Smooth muscle cell (in vitro differentiated cells): ENCODE measurements around the gene BTG1. TPM values are rescaled to one million over a fixed set of nuclear protein-coding genes. Genes with fewer than 3 reads are reported as not detected.

ENCODE experiments used
- DNase-seq: peaks from one replicate; lab custom pipeline; 2025; ENCODE audit not compliant: unreplicated experiment; lab: John Stamatoyannopoulos, UW
- H2AFZ ChIP-seq: fragments of 200-600 bp; sonication (generic); 2 replicates; pipeline ENCODE4 v1.6.0; 2016; ENCODE audit warnings: antibody characterized with exemption, low read depth, mild to moderate bottlenecking
- H3F3A ChIP-seq: fragments of 200-600 bp; sonication (generic); 2 replicates; pipeline ENCODE4 v1.6.0; 2017; ENCODE audit warnings: antibody characterized with exemption, low read depth
- H3K27ac ChIP-seq: fragments of 200-600 bp; sonication (generic); 2 replicates; pipeline ENCODE4 v1.5.1; 2016; ENCODE audit warnings: low read depth, mild to moderate bottlenecking
- H3K27me3 ChIP-seq: fragments of 200-600 bp; sonication (generic); 2 replicates; pipeline ENCODE4 v1.6.1; 2016; ENCODE audit warnings: low read depth, mild to moderate bottlenecking
- H3K36me3 ChIP-seq: fragments of 200-600 bp; sonication (generic); 2 replicates; pipeline ENCODE4 v1.5.1; 2016; ENCODE audit warnings: low read depth
- H3K4me1 ChIP-seq: fragments of 200-600 bp; sonication (generic); 2 replicates; pipeline ENCODE4 v1.5.1; 2016; ENCODE audit warnings: low read depth
- H3K4me2 ChIP-seq: fragments of 200-600 bp; sonication (generic); 2 replicates; pipeline ENCODE4 v1.6.0; 2016; ENCODE audit warnings: mild to moderate bottlenecking
- H3K4me3 ChIP-seq: fragments of 200-600 bp; sonication (generic); 2 replicates; pipeline ENCODE4 v1.5.1; 2016; ENCODE audit warnings: mild to moderate bottlenecking
- H3K79me2 ChIP-seq: fragments of 200-600 bp; sonication (generic); 2 replicates; pipeline ENCODE4 v1.6.0; 2016; ENCODE audit warnings: low read depth, mild to moderate bottlenecking
- H3K9ac ChIP-seq: fragments of 200-600 bp; sonication (generic); 2 replicates; pipeline ENCODE4 v1.6.0; 2016; ENCODE audit warnings: low read depth
- H3K9me3 ChIP-seq: fragments of 200-600 bp; sonication (generic); replicated peaks from 2 replicates; pipeline ENCODE4 v1.5.1; 2016; ENCODE audit warnings: low read depth
- H4K20me1 ChIP-seq: fragments of 200-600 bp; sonication (generic); 2 replicates; pipeline ENCODE4 v1.6.0; 2016; ENCODE audit warnings: low read depth
- WGBS: methylation state at CpG from one replicate; pipeline ENCODE4 v1.1.7; 2016; ENCODE audit warnings: low lambda C conversion rate; 5-methylcytosine and 5-hydroxymethylcytosine counted together
- polyA plus RNA-seq: library from polyadenylated mRNA; unstranded; fragments of >200 nt; fragmentation: Nextera tagmentation; extraction: Ambion mirVana; gene quantifications from 2 replicates; pipeline ENCODE4 v1.2.1, GENCODE V29; 2016
- total RNA-seq: library from RNA; depleted of rRNA; stranded (reverse); fragments of >200 nt; gene quantifications from 2 replicates; pipeline ENCODE4 v1.2.3, GENCODE V29; 2014
- TF ChIP-seq, protein P1 (sequence below): fragments of 200-600 bp; sonication (generic); IDR thresholded peaks from 2 replicates; pipeline ENCODE4 v1.5.1; 2017; ENCODE audit warnings: borderline replicate concordance, mild to moderate bottlenecking, antibody characterized with exemption; ENCODE audit not compliant: insufficient read depth, poor library complexity, severe bottlenecking

Gene BTG1
- total and polyA plus RNA-seq, 2 experiments from 2014 or later: 42.1 to 70.4 TPM

DNA sequence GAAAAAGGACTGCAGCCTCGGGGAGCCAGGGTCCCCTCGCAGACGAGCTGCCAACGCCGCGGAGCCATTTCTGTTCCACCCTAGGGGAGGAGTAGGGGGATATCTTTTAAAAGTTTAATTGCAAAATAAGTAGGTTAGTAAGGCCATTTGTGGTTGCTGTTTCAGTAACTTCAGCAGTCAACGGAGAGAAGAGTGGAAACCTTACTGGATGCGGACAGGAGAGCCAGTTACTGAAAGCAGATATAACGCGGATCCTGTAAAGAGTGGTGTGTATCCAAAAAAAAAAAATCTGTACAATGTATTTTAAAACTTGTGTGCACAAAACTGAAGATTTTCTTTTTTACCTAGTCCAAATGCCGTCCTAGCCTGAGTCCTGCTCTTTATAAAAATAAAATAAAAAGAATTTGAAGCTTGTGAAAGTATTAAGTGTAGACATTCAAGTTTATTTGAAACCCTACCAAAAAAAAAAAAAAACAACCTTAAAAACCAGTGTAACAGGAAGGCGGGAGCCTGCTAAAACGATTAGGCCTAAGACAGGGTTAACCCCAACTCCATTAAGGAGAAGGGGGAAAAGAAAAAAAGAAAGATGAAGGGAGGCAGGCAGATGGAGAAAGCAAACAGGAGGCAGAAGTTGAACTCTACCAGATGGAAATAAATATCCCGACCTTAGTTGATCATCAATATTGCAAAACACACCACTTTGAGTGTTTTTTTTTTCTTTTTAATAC is 1.0 kb upstream of the BTG1 start:
- Histone ChIP-seq H3K4me1 (peaks cover 35% of the 10 kb centered on the region), H3K27ac (peak overlapping the region; percentile 71), H3K79me2 (peaks cover 37% of the 10 kb centered on the region), H3F3A (peaks cover 19% of the 10 kb centered on the region), H3K9me3 (no peaks in the 10 kb centered on the region), H3K9ac (peak overlapping the region; percentile 54), H2AFZ (peak overlapping the region; percentile 92), H3K4me2 (peak overlapping the region; percentile 92), H3K27me3 (no peaks in the 10 kb centered on the region), H4K20me1 (peaks cover 37% of the 10 kb centered on the region), H3K36me3 (no peaks in the 10 kb centered on the region), H3K4me3 (peak overlapping the region; percentile 76)
- no peak for DNase-seq
- WGBS: 3% methylated on average over 14 of the region's 14 CpGs
- TF ChIP-seq, protein P1, sequence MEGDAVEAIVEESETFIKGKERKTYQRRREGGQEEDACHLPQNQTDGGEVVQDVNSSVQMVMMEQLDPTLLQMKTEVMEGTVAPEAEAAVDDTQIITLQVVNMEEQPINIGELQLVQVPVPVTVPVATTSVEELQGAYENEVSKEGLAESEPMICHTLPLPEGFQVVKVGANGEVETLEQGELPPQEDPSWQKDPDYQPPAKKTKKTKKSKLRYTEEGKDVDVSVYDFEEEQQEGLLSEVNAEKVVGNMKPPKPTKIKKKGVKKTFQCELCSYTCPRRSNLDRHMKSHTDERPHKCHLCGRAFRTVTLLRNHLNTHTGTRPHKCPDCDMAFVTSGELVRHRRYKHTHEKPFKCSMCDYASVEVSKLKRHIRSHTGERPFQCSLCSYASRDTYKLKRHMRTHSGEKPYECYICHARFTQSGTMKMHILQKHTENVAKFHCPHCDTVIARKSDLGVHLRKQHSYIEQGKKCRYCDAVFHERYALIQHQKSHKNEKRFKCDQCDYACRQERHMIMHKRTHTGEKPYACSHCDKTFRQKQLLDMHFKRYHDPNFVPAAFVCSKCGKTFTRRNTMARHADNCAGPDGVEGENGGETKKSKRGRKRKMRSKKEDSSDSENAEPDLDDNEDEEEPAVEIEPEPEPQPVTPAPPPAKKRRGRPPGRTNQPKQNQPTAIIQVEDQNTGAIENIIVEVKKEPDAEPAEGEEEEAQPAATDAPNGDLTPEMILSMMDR: no peak

DNA sequence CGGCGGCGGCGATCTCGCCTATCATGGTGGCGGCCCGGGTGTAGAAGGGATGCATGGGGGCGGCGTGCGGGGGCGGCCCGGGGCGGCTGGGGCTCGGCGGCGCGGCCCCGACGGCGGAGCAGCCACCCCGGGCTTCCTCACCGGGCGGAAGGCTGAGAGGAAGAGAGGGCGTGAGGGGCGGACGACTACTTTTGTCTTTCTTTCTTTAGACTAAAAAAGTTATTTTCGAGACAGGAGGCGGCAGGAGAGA is 240 bp downstream of the BTG1 start:
- TF ChIP-seq, protein P1: no peak
- Histone ChIP-seq H3K4me3 (peak overlapping the region; percentile 92), H3K27me3 (no peaks in the 10 kb centered on the region), H3K9me3 (no peaks in the 10 kb centered on the region), H3K4me2 (peak overlapping the region; percentile 89), H3K9ac (peak overlapping the region; percentile 96), H2AFZ (no peak overlapping the region), H3K36me3 (no peaks in the 10 kb centered on the region), H3K4me1 (peaks cover 47% of the 10 kb centered on the region), H4K20me1 (peaks cover 49% of the 10 kb centered on the region), H3K79me2 (peaks cover 50% of the 10 kb centered on the region), H3F3A (peaks cover 19% of the 10 kb centered on the region), H3K27ac (peak overlapping the region; percentile 91)
- WGBS: 0% methylated on average over 10 of the region's 28 CpGs
- peak; percentile 42 for DNase-seq

DNA sequence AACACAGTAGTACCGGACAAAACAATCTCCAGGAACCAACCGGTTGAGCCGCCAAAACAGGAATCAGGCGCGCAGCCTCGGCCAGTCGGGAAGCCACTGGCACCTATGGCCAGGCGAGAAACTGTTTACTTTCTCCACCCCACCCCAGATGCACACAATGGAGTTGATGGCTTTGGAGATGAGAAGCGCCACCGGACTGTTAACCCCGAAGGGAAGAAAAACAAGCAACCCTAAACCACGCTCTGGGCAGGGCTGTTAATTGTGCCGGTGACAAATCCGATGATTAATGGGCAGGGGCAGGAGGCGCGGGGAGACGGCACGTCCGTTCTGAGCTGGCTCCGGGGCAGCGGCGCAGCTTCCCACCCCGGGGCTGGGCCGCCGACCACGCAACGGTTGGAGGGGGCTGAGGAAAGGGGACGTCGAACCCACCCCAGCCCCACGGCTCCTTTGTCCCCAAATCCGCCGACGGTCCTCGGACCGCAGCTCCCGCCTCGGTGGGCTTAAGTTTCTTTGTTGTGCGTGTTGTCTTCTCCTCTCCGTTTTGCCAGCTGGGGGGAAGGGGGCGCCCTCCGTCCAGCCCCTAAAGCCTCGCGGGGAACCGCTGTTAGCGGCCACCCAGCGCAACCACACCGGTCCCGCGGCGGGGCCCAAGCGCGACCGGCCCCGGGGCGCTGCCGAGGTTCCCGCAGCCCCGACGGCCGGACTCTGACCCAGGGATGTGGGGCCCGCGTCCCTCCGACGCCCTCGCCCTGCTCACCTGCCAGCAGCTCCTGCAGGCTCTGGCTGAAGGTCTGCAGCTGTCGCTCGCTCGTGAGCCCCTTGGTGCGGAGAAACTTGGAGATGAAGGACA is 790 bp downstream of the BTG1 start:
- peaks cover 55% of the 10 kb centered on the region for H4K20me1 ChIP-seq
- TF ChIP-seq, protein P1: peak; percentile 8

More for the DNA sequence above, 790 bp downstream of the BTG1 start:
- Histone ChIP-seq H3K79me2 (peaks cover 55% of the 10 kb centered on the region), H3K4me2 (peak overlapping the region; percentile 89), H2AFZ (no peak overlapping the region), H3K9ac (peak overlapping the region; percentile 96), H3K27ac (peak overlapping the region; percentile 91), H3F3A (peaks cover 23% of the 10 kb centered on the region), H3K4me3 (peak overlapping the region; percentile 92), H3K9me3 (no peaks in the 10 kb centered on the region), H3K36me3 (no peaks in the 10 kb centered on the region), H3K4me1 (peaks cover 53% of the 10 kb centered on the region), H3K27me3 (no peaks in the 10 kb centered on the region)
- peak; percentile 45 for DNase-seq
- WGBS: under 1% methylated on average over 63 of the region's 69 CpGs
